ENCODE results near the gene PODXL.
"Not testable (repeated sequence)": the region's sequence is repeated elsewhere in the genome, so short reads cannot be mapped to it uniquely, and the experiment has no call there.

PODXL gene

GRCh38 chr7:131536361-131536849, 20.0 kb downstream of the PODXL start:
- DNase-seq = no peak

DNA sequence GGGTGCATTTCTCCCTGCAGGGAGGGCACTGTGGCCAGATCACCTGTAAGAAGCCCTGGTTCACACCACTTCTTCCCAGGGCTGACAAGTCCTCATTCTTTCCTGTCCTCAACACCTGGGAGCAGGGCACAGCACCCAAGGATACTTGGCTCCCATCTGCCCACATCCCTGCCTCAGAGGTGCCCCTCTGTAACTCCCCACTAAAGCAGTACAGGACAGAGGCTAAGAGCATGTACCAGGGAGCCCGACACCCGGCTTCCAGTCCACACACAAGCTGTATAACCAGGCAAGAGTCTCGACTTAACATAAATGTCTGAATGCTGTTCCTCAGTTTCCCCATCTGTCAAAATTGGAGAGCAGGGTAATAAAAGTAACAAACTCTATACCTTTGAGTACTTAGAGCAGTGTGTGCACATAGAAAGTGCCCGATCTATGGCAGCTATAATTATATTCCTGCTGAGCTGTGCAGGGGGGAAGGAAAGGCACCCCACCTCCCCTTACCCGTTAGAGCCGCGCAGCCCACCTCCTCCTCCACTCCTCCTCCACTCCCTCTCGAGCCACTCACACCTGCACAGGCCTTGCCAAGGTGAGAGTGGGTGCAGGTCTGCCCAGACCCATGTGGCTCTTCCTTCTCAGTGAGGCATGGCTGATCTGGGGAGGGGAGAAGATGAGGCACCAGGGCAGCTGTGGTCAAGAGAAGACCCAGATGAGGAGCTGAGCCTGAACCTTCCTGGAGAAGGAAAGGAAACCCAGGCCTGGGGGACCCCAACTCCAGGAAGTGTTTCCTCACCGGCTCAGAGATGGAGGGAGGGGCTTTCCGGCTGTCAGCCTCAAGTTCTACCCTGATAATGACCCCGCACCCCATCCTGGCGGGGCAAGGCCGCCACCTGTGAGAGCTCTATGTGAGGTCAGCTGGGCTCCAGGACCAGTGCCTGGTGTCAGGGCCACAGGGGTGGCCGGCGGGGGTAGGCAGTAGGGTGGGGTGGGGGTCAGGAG, 22.6 kb downstream of the PODXL start:
- no peak for DNase-seq

- no peak for DNase-seq
Observed at GRCh38 chr7:131533151-131533559, 23.3 kb downstream of the PODXL start.

- DNase-seq = no peak
Observed at GRCh38 chr7:131532570-131533091, 23.8 kb downstream of the PODXL start.

GRCh38 chr7:131530137-131530536, 26.3 kb downstream of the PODXL start:
- no peak for DNase-seq

- DNase-seq = no peak
Observed at GRCh38 chr7:131529617-131530016, 26.8 kb downstream of the PODXL start.

DNA sequence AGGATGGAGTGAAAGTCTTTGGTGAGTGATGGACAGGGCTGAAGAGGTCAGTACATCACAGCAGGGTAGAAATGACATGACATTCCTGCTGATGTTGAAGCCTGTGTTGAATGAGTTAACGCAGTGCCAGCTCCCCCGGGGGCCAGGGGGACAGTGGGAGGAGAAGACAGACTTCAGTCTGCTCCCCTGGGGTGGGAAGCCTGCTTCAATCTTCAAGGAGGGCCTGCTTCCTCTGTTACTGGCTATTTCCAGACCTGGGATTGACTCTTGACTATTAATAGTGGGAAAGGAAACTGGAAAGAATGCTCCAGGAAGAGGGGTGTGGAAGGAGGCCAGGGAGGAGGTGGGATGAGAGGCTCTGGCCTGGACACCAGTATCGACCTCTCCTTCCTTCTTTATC, 27.2 kb downstream of the PODXL start:
- no peak for DNase-seq

DNA sequence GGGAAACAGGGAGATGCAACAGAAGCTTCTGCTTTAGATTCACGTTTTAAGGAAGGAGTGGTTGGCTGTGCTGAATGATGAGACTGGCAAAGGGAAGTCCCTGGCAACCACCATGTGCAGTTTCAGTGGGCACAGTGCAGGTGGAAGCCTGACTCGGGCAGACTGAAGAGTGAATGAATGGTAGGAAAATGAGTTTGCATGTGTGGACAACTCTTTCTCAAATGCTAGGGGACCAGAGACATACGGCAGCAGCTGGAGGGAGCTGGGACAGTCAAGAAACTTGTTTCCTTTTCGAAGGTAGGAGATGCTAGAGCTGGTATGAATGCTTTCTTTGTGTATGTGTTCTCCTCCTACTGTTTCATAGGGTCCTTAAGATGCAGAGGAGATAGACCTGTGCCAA, 29.0 kb downstream of the PODXL start:
- no peak for DNase-seq

- DNase-seq = no peak
Observed at GRCh38 chr7:131525820-131526219, 30.6 kb downstream of the PODXL start.

DNA sequence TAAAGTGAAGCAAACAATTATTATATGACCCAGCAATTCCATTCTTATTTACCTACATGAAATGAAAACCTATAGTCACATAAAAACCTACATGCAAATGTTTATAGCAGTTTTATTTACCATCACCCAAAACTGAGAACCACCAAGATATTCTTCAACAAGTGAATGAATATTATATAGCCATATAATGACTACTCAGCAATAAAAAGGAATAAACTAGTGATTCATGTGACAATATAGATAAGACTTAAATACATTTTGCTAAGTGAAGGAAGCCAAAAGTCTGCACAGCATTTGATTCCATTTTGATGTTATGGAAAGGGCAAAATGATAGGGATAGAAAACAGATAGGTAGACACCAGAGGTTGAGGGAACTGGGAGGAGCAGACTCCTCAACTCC, 31.7 kb downstream of the PODXL start:
- no peak for DNase-seq

DNA sequence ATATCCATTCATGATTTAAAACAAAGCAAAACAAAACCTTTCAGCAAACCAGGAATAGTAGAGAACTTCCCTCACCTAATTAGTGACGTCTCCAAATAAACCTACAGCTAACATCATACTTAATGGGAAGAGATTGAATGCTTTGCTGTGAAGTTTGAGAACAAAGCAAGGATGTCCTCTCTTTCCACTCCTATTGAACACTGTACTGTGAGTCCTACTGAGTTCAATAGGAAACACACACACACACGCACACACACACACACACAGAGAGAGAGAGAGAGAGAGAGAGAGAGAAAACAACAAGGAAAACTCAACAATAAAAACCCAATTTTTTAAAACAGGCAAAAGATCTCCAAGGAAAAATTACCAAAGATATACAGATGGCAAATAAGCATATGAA, 32.3 kb downstream of the PODXL start:
- DNase-seq = no peak

DNA sequence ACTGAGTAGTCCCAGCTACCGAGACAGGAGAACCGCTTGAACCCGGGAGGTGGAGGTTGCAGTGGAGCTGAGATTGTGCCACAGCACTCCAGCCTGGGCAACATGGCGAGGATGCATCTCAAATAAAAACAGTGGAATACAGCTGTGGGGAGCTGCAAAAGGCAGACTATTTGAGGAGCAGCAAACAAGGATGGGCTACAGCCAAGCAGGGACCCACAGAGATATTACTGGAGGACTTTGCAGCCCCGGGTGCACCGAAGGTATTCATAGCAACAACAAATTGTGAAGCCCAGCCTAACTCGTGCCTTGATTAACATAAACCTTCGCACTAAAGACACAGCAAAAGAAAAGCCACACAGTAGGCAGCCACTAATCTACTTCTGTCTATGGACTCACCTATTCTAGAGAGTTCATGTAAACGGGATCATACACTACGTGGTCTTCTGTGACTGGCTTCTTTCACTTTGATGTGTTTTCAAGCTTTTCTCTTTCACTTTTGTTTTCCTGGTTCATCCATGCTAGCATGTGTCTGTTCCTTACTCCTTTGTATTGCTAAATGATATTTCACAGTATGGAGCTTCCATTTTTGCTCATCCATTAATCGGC, 34.0 kb downstream of the PODXL start:
- DNase-seq = no peak

DNA sequence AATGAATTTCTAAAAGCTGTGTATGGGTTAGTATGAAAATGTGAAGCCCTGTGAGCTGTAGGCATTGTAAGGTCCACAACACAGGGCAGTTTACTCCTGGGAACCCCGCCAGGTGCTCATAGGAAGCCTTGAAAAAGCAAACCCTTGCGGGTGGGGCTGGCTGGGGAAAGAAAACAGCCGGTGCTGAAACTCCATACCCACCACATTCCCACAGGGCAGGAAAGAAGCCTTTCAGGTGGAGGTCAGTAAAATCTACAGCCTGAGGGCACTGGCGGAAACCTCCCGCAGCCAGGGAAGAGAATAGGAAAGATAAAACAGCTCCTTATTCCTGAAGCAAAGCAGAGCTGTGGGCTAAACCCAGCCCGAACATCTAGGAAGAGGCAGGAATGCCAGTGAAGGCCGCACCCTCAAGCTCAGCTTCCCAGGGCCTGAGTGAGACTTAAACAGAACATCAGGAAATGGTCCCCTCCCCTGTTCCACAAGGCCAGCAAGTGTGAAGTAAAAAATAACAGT, 34.7 kb downstream of the PODXL start:
- no peak for DNase-seq

DNA sequence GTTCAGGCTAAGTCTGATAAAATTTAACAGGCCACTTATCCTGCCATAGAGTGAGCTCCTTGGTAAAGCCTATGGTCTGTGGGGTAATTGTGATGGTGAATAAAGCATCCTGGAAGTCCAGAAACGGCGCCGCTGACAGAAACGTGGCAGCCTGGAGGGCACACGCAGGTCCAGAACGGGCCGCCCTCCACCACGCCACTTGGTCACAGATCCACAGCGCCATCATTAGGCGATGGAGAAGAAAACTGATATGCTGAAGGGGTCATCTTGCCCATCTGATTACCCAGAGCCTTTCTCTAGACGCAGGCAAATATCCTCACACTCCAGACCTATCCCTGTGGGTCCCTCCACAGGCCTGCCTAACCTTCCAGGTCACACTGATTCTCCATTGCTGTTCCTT, 37.8 kb downstream of the PODXL start:
- DNase-seq = no peak

DNA sequence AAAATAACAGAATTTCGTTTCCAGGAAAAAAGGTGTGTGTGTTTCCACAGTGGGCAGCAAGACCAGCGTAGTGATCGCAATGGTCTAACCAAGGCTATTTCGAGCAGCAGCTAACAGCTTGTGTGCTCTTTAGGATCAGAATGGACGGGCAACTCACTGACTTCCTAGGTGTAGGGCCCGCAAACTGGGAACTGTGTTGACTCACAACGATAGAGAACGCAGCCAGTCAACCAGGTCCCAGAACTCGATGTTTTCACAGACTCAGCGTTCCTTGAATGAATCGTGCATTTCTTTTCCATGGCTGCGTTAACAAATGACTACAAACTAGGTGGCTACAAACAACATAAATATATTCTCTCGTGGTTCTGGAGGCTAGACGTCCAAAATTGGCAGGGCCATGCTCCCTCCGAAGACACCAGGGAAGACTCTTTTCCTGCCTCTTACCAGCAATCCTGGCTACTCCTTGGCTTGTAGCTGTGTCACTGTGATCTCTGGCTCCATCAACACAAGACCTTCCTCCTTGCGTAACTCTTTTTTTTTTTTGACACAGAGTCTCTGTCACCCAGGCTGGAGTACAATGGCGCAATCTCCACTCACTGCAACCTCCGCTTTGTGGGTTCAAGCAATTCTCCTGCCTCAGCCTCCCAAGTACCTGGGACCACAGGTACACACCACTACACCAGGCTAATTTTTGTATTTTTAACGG, 39.1 kb downstream of the PODXL start:
- DNase-seq = no peak

DNA sequence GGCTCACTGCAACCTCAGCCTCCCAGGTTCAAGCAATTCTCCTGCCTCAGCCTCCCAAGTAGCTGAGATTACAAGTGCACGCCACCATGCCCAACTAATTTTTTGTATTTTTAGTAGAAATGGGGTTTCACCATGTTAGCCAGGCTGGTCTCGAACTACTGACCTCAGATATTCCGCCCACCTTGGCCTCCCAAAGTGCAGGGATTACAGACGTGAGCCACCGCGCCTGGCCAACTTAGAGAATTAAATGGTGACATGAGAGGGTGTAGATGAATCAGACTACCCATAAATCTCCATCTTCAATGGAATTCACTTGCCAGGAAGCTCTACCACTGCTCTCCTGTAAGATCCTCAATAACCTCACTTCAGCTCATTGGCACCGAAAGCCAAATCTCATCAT, 41.0 kb downstream of the PODXL start:
- DNase-seq = not testable (repeated sequence)

GRCh38 chr7:131513245-131514061, 43.0 kb downstream of the PODXL start:
- DNase-seq = peak in 13 of 14 donors; percentile 18 to 81 (median 67)

- DNase-seq = no peak
Observed at GRCh38 chr7:131511774-131512535, 44.5 kb downstream of the PODXL start.

GRCh38 chr7:131511071-131511470, 45.4 kb downstream of the PODXL start:
- no peak for DNase-seq

- DNase-seq = no peak
Observed at GRCh38 chr7:131509781-131510180, 46.6 kb downstream of the PODXL start.
